GM06990 (cell line): ENCODE data around the gene THG1L.
A peak's percentile ranks its signal among the peaks of the same experiment; 100 is the strongest.

ENCODE experiments used
- DNase-seq: peaks from one replicate; pipeline ENCODE4 v3.0.0-alpha.2; 2011; ENCODE audit not compliant: insufficient read length; ENCODE audit errors: extremely low read depth
- H3K27me3 ChIP-seq: replicated peaks from 2 replicates; pipeline ENCODE4 v1.6.0; 2011; ENCODE audit warnings: low read length; ENCODE audit not compliant: control insufficient read depth, insufficient read depth
- H3K36me3 ChIP-seq: 2 replicates; pipeline ENCODE4 v1.5.1; 2011; ENCODE audit warnings: low read length; ENCODE audit not compliant: control insufficient read depth, insufficient read depth
- H3K4me3 ChIP-seq: replicated peaks from 2 replicates; pipeline ENCODE4 v1.5.1; 2011; ENCODE audit warnings: low read depth, mild to moderate bottlenecking, control low read depth, low read length
- TF ChIP-seq, protein P1 (sequence below): IDR thresholded peaks from 2 replicates; pipeline ENCODE4 v1.5.1; 2011; ENCODE audit warnings: low read length, control low read depth, mild to moderate bottlenecking, inconsistent platforms; ENCODE audit not compliant: insufficient read depth, poor library complexity, severe bottlenecking

Gene THG1L

GRCh38 chr5:157732596-157733262 is 1.5 kb downstream of the THG1L start:
- DNase-seq = no peak
- Histone ChIP-seq H3K4me3 (no peak overlapping the region), H3K36me3 (peaks cover 5% of the 10 kb centered on the region), H3K27me3 (no peaks in the 10 kb centered on the region)
- TF ChIP-seq, protein P1, sequence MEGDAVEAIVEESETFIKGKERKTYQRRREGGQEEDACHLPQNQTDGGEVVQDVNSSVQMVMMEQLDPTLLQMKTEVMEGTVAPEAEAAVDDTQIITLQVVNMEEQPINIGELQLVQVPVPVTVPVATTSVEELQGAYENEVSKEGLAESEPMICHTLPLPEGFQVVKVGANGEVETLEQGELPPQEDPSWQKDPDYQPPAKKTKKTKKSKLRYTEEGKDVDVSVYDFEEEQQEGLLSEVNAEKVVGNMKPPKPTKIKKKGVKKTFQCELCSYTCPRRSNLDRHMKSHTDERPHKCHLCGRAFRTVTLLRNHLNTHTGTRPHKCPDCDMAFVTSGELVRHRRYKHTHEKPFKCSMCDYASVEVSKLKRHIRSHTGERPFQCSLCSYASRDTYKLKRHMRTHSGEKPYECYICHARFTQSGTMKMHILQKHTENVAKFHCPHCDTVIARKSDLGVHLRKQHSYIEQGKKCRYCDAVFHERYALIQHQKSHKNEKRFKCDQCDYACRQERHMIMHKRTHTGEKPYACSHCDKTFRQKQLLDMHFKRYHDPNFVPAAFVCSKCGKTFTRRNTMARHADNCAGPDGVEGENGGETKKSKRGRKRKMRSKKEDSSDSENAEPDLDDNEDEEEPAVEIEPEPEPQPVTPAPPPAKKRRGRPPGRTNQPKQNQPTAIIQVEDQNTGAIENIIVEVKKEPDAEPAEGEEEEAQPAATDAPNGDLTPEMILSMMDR = no peak

DNA sequence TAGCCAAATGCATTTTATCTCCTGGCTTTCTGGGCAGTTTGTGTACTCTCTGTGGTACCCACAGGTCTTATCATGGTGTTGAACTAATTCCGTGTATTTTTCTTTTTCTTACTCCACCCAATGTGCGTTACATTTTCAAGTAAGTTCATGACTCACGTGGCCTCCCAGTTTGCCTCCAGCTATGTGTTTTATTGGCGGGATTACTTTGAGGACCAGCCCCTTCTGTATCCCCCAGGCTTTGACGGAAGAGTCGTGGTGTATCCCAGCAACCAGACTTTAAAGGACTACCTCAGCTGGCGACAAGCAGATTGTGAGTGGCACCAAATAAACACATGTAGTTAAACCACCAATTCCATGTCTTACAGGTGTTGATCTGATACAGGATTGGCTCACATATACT is 3.2 kb downstream of the THG1L start:
- DNase-seq = no peak
- H3K36me3 ChIP-seq = peaks cover 9% of the 10 kb centered on the region
- TF ChIP-seq, protein P1 = no peak
- no peak overlapping the region for H3K4me3 ChIP-seq
- no peaks in the 10 kb centered on the region for H3K27me3 ChIP-seq

- no peaks in the 10 kb centered on the region for H3K27me3 ChIP-seq
- DNase-seq = no peak
- peaks cover 10% of the 10 kb centered on the region for H3K36me3 ChIP-seq
- no peak overlapping the region for H3K4me3 ChIP-seq
- TF ChIP-seq, protein P1 = no peak
Observed at GRCh38 chr5:157735991-157736390, 4.8 kb downstream of the THG1L start.

GRCh38 chr5:157739388-157740228 is 8.4 kb downstream of the THG1L start:
- TF ChIP-seq, protein P1 = no peak
- H3K36me3 ChIP-seq = peaks cover 8% of the 10 kb centered on the region
- no peak overlapping the region for H3K4me3 ChIP-seq
- H3K27me3 ChIP-seq = no peaks in the 10 kb centered on the region
- no peak for DNase-seq

DNA sequence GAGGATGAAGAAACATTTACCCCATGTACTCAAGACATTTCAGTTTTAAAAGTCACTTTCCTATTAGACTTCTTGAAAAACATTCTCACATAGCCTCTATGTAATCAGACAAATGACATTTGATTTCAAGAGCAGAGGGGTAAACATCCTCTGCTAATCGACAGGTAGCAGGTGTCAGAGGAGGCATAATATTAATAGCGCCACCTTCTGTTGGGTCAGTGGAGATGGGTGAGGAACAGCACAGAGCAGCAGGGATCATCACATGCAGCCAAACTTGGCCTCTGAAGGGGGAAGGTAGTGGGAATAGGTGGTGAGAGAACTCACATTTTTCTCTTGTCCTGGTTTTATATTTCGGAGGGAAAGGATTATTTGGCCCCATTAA is 9.0 kb downstream of the THG1L start:
- DNase-seq = no peak
- H3K4me3 ChIP-seq = no peak overlapping the region
- peaks cover 7% of the 10 kb centered on the region for H3K36me3 ChIP-seq
- no peaks in the 10 kb centered on the region for H3K27me3 ChIP-seq
- TF ChIP-seq, protein P1 = peak; percentile 60
